Common myeloid progenitor, CD34-positive (primary cell): ENCODE measurements around the gene CSHL1.
"Not testable (repeated sequence)": the region's sequence is repeated elsewhere in the genome, so short reads cannot be mapped to it uniquely, and the experiment has no call there.

Experiments used
- CTCF ChIA-PET: fragments of 350-600 bp; sonication (Branson Sonifier 250); formaldehyde crosslinking; loops from one replicate; lab custom pipeline; 2021; ENCODE audit warnings: antibody characterized with exemption; lab: Charles Lee
- POLR2A ChIA-PET: fragments of 350-600 bp; sonication (Branson Sonifier 250); formaldehyde crosslinking; loops from one replicate; lab custom pipeline; 2021; ENCODE audit warnings: antibody characterized with exemption; lab: Charles Lee
- DNase-seq, 3 donors: peaks; one replicate each; pipeline versions ENCODE4 v3.0.0 to v3.0.0-alpha.2; 2013
- H3K27ac ChIP-seq, 2 experiments: 1 replicate in 1 of 2; 2 replicates in 1 of 2; pipeline ENCODE4 v1.7.0; 2013; ENCODE audit warnings: inconsistent platforms in 2 of 2, low read length in 2 of 2, mild to moderate bottlenecking in 2 of 2, low read depth in 1 of 2, moderate library complexity in 1 of 2; ENCODE audit not compliant: severe bottlenecking in 2 of 2, insufficient read depth in 1 of 2, poor library complexity in 1 of 2
- H3K27me3 ChIP-seq, 5 experiments: replicated peaks in 2 of 5; 1 replicate in 3 of 5; 2 replicates in 2 of 5; pipeline versions ENCODE4 v1.6.1 to v1.7.0; 2013; ENCODE audit warnings: low read length in 4 of 5, mild to moderate bottlenecking in 2 of 5, moderate library complexity in 2 of 5, inconsistent platforms in 1 of 5; ENCODE audit not compliant: insufficient read depth in 5 of 5, control insufficient read depth in 4 of 5
- H3K36me3 ChIP-seq, 4 experiments: 1 replicate in 2 of 4; 2 replicates in 2 of 4; pipeline versions ENCODE4 v1.6.1 to v1.7.0; 2013; ENCODE audit warnings: low read length in 3 of 4, control low read depth in 1 of 4, mild to moderate bottlenecking in 1 of 4; ENCODE audit not compliant: control insufficient read depth in 4 of 4, insufficient read depth in 4 of 4
- H3K4me1 ChIP-seq, 4 experiments: 1 replicate in 3 of 4; 2 replicates in 1 of 4; pipeline versions ENCODE4 v1.6.1 to v1.7.1; 2013; ENCODE audit warnings: low read length in 3 of 4, mild to moderate bottlenecking in 3 of 4, control low read depth in 1 of 4, inconsistent platforms in 1 of 4, moderate library complexity in 1 of 4; ENCODE audit not compliant: control insufficient read depth in 4 of 4, insufficient read depth in 4 of 4; ENCODE audit errors: control extremely low read depth in 1 of 4
- H3K4me3 ChIP-seq, 7 experiments: 1 replicate in 4 of 7; 2 replicates in 3 of 7; pipeline versions ENCODE4 v1.5.1 to v1.7.0; 2013; ENCODE audit warnings: mild to moderate bottlenecking in 7 of 7, low read length in 6 of 7, moderate library complexity in 6 of 7, inconsistent platforms in 2 of 7, low read depth in 2 of 7, control low read depth in 1 of 7; ENCODE audit not compliant: insufficient read depth in 4 of 7, control insufficient read depth in 1 of 7; ENCODE audit errors: extremely low read depth in 1 of 7
- H3K9me3 ChIP-seq, 5 experiments: 1 replicate in 4 of 5; 2 replicates in 1 of 5; pipeline versions ENCODE4 v1.6.1 to v1.7.1; 2013; ENCODE audit warnings: low read length in 4 of 5, mild to moderate bottlenecking in 2 of 5, inconsistent platforms in 1 of 5, low read depth in 1 of 5, moderate library complexity in 1 of 5; ENCODE audit not compliant: control insufficient read depth in 4 of 5, insufficient read depth in 2 of 5; ENCODE audit errors: control extremely low read depth in 1 of 5
- WGBS: methylation state at CpG from one replicate; pipeline ENCODE4 v1.1.5; 2013; ENCODE audit not compliant: insufficient coverage; 5-methylcytosine and 5-hydroxymethylcytosine counted together

CSHL1 gene

GRCh38 chr17:63922402-63922801 is 11.3 kb upstream of the CSHL1 start:
- H3K27ac ChIP-seq, H3K27me3 ChIP-seq, H3K4me3 ChIP-seq, H3K9me3 ChIP-seq, H3K36me3 ChIP-seq, H3K4me1 ChIP-seq, DNase-seq, POLR2A ChIA-PET: not testable (repeated sequence)
- 84% methylated on average over 5 of the region's 9 CpGs for WGBS
- CTCF ChIA-PET = interaction anchor here (1.0 to 5.8 kb wide), 7 partner anchors 9 to 102 kb away, joined by 3 to 63 read pairs (median 4); partner anchors contain the start of genes CD79B, CSHL1 and ICAM2

- H3K27ac ChIP-seq, H3K36me3 ChIP-seq, H3K9me3 ChIP-seq, H3K4me3 ChIP-seq, POLR2A ChIA-PET, DNase-seq, H3K4me1 ChIP-seq, H3K27me3 ChIP-seq: not testable (repeated sequence)
- 100% methylated on average over 3 of the region's 5 CpGs for WGBS
- CTCF ChIA-PET = interaction anchor here (0.8 to 5.8 kb wide), 16 partner anchors 10 to 212 kb away, joined by 3 to 100 read pairs (median 10); partner anchors contain the start of genes CD79B and ERN1
Observed at GRCh38 chr17:63920779-63921178, 9.7 kb upstream of the CSHL1 start.

- WGBS = 91% methylated on average over 3 of the region's 6 CpGs
- not testable (repeated sequence) for H3K9me3 ChIP-seq, H3K27me3 ChIP-seq, H3K36me3 ChIP-seq, DNase-seq, H3K4me1 ChIP-seq, H3K27ac ChIP-seq, H3K4me3 ChIP-seq
- CTCF ChIA-PET = interaction anchor here (0.8 to 5.8 kb wide), 30 partner anchors 11 to 213 kb away, joined by 3 to 100 read pairs (median 6); partner anchors contain the start of genes CD79B and ERN1
- POLR2A ChIA-PET = interaction anchor here (0.6 kb wide), 1 partner anchor 12 kb away, joined by 3 read pairs; the partner anchor contains the start of gene CD79B
Observed at GRCh38 chr17:63920050-63920449, 9.0 kb upstream of the CSHL1 start.

- 60% methylated on average over 7 of the region's 8 CpGs for WGBS
- POLR2A ChIA-PET = interaction anchor here (0.7 to 1.0 kb wide), 2 partner anchors 81 to 227 kb away, joined by 3 to 4 read pairs; no protein-coding TSS in a partner anchor
- Histone ChIP-seq H3K36me3 (no peaks in the 10 kb centered on the region), H3K4me1 (peaks cover 0 to 5% (median 0%) of the 10 kb centered on the region in 4 experiments), H3K27me3 (no peaks in the 10 kb centered on the region), H3K4me3 (no peak overlapping the region), H3K27ac (no peak overlapping the region), H3K9me3 (no peaks in the 10 kb centered on the region)
- CTCF ChIA-PET = interaction anchor here (0.6 to 5.8 kb wide), 34 partner anchors 12 to 563 kb away, joined by 3 to 100 read pairs (median 6); partner anchors contain the start of genes CD79B and ERN1
- DNase-seq = peak; percentile 66 to 83 (median 71)
Observed at GRCh38 chr17:63919311-63919723, 8.3 kb upstream of the CSHL1 start.

GRCh38 chr17:63918789-63919305 is 7.8 kb upstream of the CSHL1 start, which contains the start of gene GH1:
Gene GH1 (minus strand): TSS chr17:63918839. CDS start chr17:63918776, 63 bp downstream.
- H3K9me3 ChIP-seq, DNase-seq, H3K27ac ChIP-seq, H3K27me3 ChIP-seq, H3K4me3 ChIP-seq, H3K36me3 ChIP-seq, H3K4me1 ChIP-seq: not testable (repeated sequence)
- WGBS = 61% methylated on average over 7 of the region's 10 CpGs
- ChIA-PET CTCF (interaction anchor here (0.6 to 5.8 kb wide), 31 partner anchors 11 to 563 kb away, joined by 3 to 100 read pairs (median 6); partner anchors contain the start of genes CD79B and ERN1), POLR2A (interaction anchor here (0.7 to 1.0 kb wide), 2 partner anchors 81 to 227 kb away, joined by 3 to 4 read pairs; no protein-coding TSS in a partner anchor)

- POLR2A ChIA-PET = interaction anchor here (0.7 kb wide), 1 partner anchor 85 kb away, joined by 3 read pairs; no protein-coding TSS in a partner anchor
- no peak overlapping the region for H3K4me3 ChIP-seq
- WGBS = 94% methylated on average over 9 of the region's 10 CpGs
- H3K9me3 ChIP-seq = no peaks in the 10 kb centered on the region
- no peaks in the 10 kb centered on the region for H3K27me3 ChIP-seq
- H3K36me3 ChIP-seq = no peaks in the 10 kb centered on the region
- CTCF ChIA-PET = interaction anchor here (0.6 to 5.8 kb wide), 20 partner anchors 13 to 549 kb away, joined by 3 to 100 read pairs (median 10); partner anchors contain the start of genes CD79B and ERN1
- no peak for DNase-seq
- peaks cover 0 to 5% (median 0%) of the 10 kb centered on the region in 4 experiments for H3K4me1 ChIP-seq
- no peak overlapping the region for H3K27ac ChIP-seq
Observed at GRCh38 chr17:63918305-63918704, 7.2 kb upstream of the CSHL1 start.

GRCh38 chr17:63917646-63918045 is 6.6 kb upstream of the CSHL1 start:
- Histone ChIP-seq H3K4me1 (peaks cover 0 to 5% (median 0%) of the 10 kb centered on the region in 4 experiments), H3K27ac (no peak overlapping the region), H3K27me3 (no peaks in the 10 kb centered on the region), H3K36me3 (no peaks in the 10 kb centered on the region), H3K4me3 (no peak overlapping the region), H3K9me3 (no peaks in the 10 kb centered on the region)
- no peak for DNase-seq
- CTCF ChIA-PET = interaction anchor here (0.6 to 5.8 kb wide), 12 partner anchors 13 to 549 kb away, joined by 3 to 100 read pairs (median 22); partner anchors contain the start of genes CD79B and ERN1
- POLR2A ChIA-PET = no interaction called here
- WGBS = 96% methylated on average over 13 of the region's 13 CpGs
